ENCODE results near the gene TXNDC12. TPM values are rescaled to one million over a fixed set of nuclear protein-coding genes. Genes with fewer than 3 reads are reported as not detected.

TXNDC12 gene
- total and polyA plus RNA-seq, 2 donors (not counting 1 experiment from before 2014, with no cell fraction given), result 12.6 to 38.9 TPM

GRCh38 chr1:52055866-52056162 lies 823 bp upstream of the TXNDC12 start:
- Histone ChIP-seq H2AFZ (ENCODE audit: insufficient read depth, low read depth, low read length, poor library complexity, severe bottlenecking) (peak overlapping the region; percentile 88), H3K4me3 (ENCODE audit: control extremely low read depth in 1 of 5, extremely low read depth in 1 of 5, insufficient read depth in 1 of 5, low read depth in 2 of 5, low read length in 4 of 5) (peak overlapping the region; percentile 73 to 99 (median 95)), H3K9ac (ENCODE audit: low read length) (peak overlapping the region; percentile 96), H3K27me3 (replicated peaks in 1 of 4; ENCODE audit: control extremely low read depth in 1 of 4, control insufficient read depth in 3 of 4, insufficient read depth in 4 of 4, low read length in 3 of 4) (no peaks in the 10 kb centered on the region), H3K4me2 (replicated peaks; ENCODE audit: low read depth, low read length, poor library complexity, severe bottlenecking) (peak overlapping the region; percentile 96), H3K36me3 (replicated peaks in 1 of 2; ENCODE audit: control extremely low read depth in 1 of 2, control insufficient read depth in 1 of 2, extremely low read depth in 1 of 2, insufficient read depth in 2 of 2, low read length in 1 of 2) (peaks cover 0 to 23% of the 10 kb centered on the region in 2 experiments), H4K20me1 (ENCODE audit: control insufficient read depth, insufficient read depth, low read length, poor library complexity, severe bottlenecking) (peaks cover 21% of the 10 kb centered on the region), H3K9me3 (ENCODE audit: control extremely low read depth in 1 of 3, control insufficient read depth in 2 of 3, insufficient read depth in 1 of 3, low read length in 2 of 3) (no peaks in the 10 kb centered on the region), H3K79me2 (ENCODE audit: control insufficient read depth, insufficient read depth, low read length) (peaks cover 65% of the 10 kb centered on the region), H3K4me1 (ENCODE audit: control insufficient read depth in 2 of 2, insufficient read depth in 2 of 2, low read length in 2 of 2) (peaks cover 25 to 31% of the 10 kb centered on the region in 2 donors), H3K27ac (ENCODE audit: low read length in 2 of 2) (peak overlapping the region; percentile 85 to 92)
- 0% methylated on average over 12 of the region's 12 CpGs for WGBS (ENCODE audit: insufficient coverage)
- ChIA-PET CTCF (interaction anchor here (0.7 kb wide), 1 partner anchor 643 kb away, joined by 3 read pairs; no protein-coding TSS in a partner anchor), POLR2A (interaction anchor here (0.6 to 1.4 kb wide), 4 partner anchors 23 to 498 kb away, joined by 3 to 9 read pairs (median 4); partner anchors contain the start of genes KTI12 and ORC1)
- no peaks in the 10 kb centered on the region for H3K27me3 Mint-ChIP-seq
- H3K4me1 Mint-ChIP-seq, result peaks cover 55% of the 10 kb centered on the region
- intact Hi-C loops (cut with micrococcal nuclease), result loop anchor here (1.0 to 10.0 kb wide), 12 partner anchors 23 to 1183 kb away; partner anchors contain the start of genes CC2D1B, CPT2, ECHDC2 and KTI12
- peak overlapping the region; percentile 98 for H3K4me3 Mint-ChIP-seq
- H3K27ac Mint-ChIP-seq, result peak overlapping the region; percentile 97
- ATAC-seq (ENCODE audit: low read depth) (no peak), DNase-seq (no peak)
- TF ChIP-seq CTCF (IDR thresholded peaks at IDR 0.05) (no peak), EZH2 (IDR thresholded peaks at IDR 0.05; ENCODE audit: borderline replicate concordance, insufficient read depth, low read depth, low read length, poor library complexity, severe bottlenecking) (no peak)
- no peaks in the 10 kb centered on the region for H3K9me3 Mint-ChIP-seq (ENCODE audit: insufficient read depth)

- ATAC-seq (ENCODE audit: low read depth) (no peak), DNase-seq (peak; percentile 24)
- Mint-ChIP-seq H3K27ac (peak overlapping the region; percentile 97), H3K27me3 (no peaks in the 10 kb centered on the region), H3K4me1 (peaks cover 52% of the 10 kb centered on the region), H3K4me3 (peak overlapping the region; percentile 98), H3K9me3 (ENCODE audit: insufficient read depth) (no peaks in the 10 kb centered on the region)
- H3K36me3 ChIP-seq (replicated peaks in 1 of 2; ENCODE audit: control extremely low read depth in 1 of 2, control insufficient read depth in 1 of 2, extremely low read depth in 1 of 2, insufficient read depth in 2 of 2, low read length in 1 of 2), result peaks cover 0 to 11% of the 10 kb centered on the region in 2 experiments
- peaks cover 58% of the 10 kb centered on the region for H3K79me2 ChIP-seq (ENCODE audit: control insufficient read depth, insufficient read depth, low read length)
- H3K4me3 ChIP-seq (ENCODE audit: control extremely low read depth in 1 of 5, extremely low read depth in 1 of 5, insufficient read depth in 1 of 5, low read depth in 2 of 5, low read length in 4 of 5), result peak overlapping the region; percentile 73 to 99 (median 95)
- H3K4me2 ChIP-seq (replicated peaks; ENCODE audit: low read depth, low read length, poor library complexity, severe bottlenecking), result peak overlapping the region; percentile 96
- peak overlapping the region; percentile 88 for H2AFZ ChIP-seq (ENCODE audit: insufficient read depth, low read depth, low read length, poor library complexity, severe bottlenecking)
- peak overlapping the region; percentile 44 to 92 for H3K27ac ChIP-seq (ENCODE audit: low read length in 2 of 2)
- 1% methylated on average over 9 of the region's 13 CpGs for WGBS (ENCODE audit: insufficient coverage)
- no peaks in the 10 kb centered on the region for H3K27me3 ChIP-seq (replicated peaks in 1 of 4; ENCODE audit: control extremely low read depth in 1 of 4, control insufficient read depth in 3 of 4, insufficient read depth in 4 of 4, low read length in 3 of 4)
- TF ChIP-seq CTCF (IDR thresholded peaks at IDR 0.05), result no peak
- intact Hi-C loops (cut with micrococcal nuclease), result loop anchor here (2.0 to 10.0 kb wide), 7 partner anchors 88 to 1142 kb away; partner anchors contain the start of genes CPT2, ECHDC2, OSBPL9 and SCP2
- H4K20me1 ChIP-seq (ENCODE audit: control insufficient read depth, insufficient read depth, low read length, poor library complexity, severe bottlenecking), result peaks cover 11% of the 10 kb centered on the region
- POLR2A ChIA-PET, result interaction anchor here (0.9 to 1.5 kb wide), 4 partner anchors 21 to 675 kb away, joined by 3 to 9 read pairs (median 4); partner anchors contain the start of genes KTI12 and ORC1
- no peaks in the 10 kb centered on the region for H3K9me3 ChIP-seq (ENCODE audit: control extremely low read depth in 1 of 3, control insufficient read depth in 2 of 3, insufficient read depth in 1 of 3, low read length in 2 of 3)
- CTCF ChIA-PET, result interaction anchor here (1.0 kb wide), 1 partner anchor 960 kb away, joined by 3 read pairs; no protein-coding TSS in a partner anchor
- peaks cover 25 to 31% of the 10 kb centered on the region in 2 donors for H3K4me1 ChIP-seq (ENCODE audit: control insufficient read depth in 2 of 2, insufficient read depth in 2 of 2, low read length in 2 of 2)
- peak overlapping the region; percentile 96 for H3K9ac ChIP-seq (ENCODE audit: low read length)
These were observed 410 bp downstream of the TXNDC12 start for GRCh38 chr1:52054496-52055065.

All from B cell (primary cell).